ENCODE data around the gene OR1A1.
"Not testable (repeated sequence)": the region's sequence is repeated elsewhere in the genome, so short reads cannot be mapped to it uniquely, and the experiment has no call there.

DNA sequence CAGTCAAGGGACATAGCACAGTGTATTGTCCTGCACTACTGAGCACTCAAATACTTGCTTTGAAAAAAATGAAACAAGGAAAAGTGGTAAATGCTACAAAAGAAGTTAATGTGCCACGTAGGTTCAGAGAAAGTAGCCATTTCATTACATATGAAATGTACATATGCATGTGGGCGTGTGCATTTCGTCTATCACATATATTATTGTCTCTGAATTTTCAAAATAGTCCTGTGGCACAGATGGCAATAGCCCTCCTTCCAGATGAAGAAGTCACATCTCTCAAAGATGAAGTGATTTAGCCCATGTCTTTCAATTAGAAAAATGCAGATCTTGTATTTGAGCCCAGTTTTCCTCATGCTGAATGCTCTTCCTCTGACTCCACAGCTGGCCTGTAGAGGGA is 12.5 kb downstream of the OR1A1 start:
- TF ChIP-seq, protein P1, sequence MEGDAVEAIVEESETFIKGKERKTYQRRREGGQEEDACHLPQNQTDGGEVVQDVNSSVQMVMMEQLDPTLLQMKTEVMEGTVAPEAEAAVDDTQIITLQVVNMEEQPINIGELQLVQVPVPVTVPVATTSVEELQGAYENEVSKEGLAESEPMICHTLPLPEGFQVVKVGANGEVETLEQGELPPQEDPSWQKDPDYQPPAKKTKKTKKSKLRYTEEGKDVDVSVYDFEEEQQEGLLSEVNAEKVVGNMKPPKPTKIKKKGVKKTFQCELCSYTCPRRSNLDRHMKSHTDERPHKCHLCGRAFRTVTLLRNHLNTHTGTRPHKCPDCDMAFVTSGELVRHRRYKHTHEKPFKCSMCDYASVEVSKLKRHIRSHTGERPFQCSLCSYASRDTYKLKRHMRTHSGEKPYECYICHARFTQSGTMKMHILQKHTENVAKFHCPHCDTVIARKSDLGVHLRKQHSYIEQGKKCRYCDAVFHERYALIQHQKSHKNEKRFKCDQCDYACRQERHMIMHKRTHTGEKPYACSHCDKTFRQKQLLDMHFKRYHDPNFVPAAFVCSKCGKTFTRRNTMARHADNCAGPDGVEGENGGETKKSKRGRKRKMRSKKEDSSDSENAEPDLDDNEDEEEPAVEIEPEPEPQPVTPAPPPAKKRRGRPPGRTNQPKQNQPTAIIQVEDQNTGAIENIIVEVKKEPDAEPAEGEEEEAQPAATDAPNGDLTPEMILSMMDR (IDR thresholded peaks at IDR 0.05), result not testable (repeated sequence)
- not testable (repeated sequence) for TF ChIP-seq POLR2A (IDR thresholded peaks at IDR 0.05)

Data from heart left ventricle (tissue), 13 donors.